Adrenal gland (tissue), 5 donors: ENCODE measurements around the gene VPS35L.

ENCODE experiments used
- CTCF ChIP-seq, 6 experiments: fragments of 450-650 bp in 4 of 6; fragments of 200-600 bp in 2 of 6; sonication (generic) in 1 of 6; IDR thresholded peaks; 1 replicate in 5 of 6; 2 replicates in 1 of 6; pipeline versions ENCODE4 v1.5.1 to v1.8.0; 2016 to 2021; ENCODE audit warnings: antibody characterized with exemption in 6 of 6, mild to moderate bottlenecking in 2 of 6, moderate library complexity in 1 of 6
- POLR2A ChIP-seq, 2 donors: fragments of 450-650 bp; IDR thresholded peaks; one replicate each; pipeline ENCODE4 v1.6.1; 2017; ENCODE audit warnings: antibody characterized with exemption in 2 of 2, mild to moderate bottlenecking in 2 of 2, moderate library complexity in 1 of 2
- donor health status: DM: no; HTN: no; CAD: no.

GRCh38 chr16:19525385-19525723 lies 30.1 kb upstream of the VPS35L start:
- no peak for TF ChIP-seq POLR2A (IDR thresholded peaks at IDR 0.05)
- no peak for TF ChIP-seq CTCF (IDR thresholded peaks at IDR 0.05)
